ENCODE data around the gene PITPNC1. TPM values are rescaled to one million over a fixed set of nuclear protein-coding genes. Genes with fewer than 3 reads are reported as not detected.

PITPNC1 gene
- total and polyA plus RNA-seq, 2 donors (not counting 1 experiment from before 2014, with no cell fraction given): 5.8 to 7.1 TPM

- no peak overlapping the region for H3K4me3 ChIP-seq (replicated peaks in 1 of 4; ENCODE audit: control extremely low read depth in 1 of 4, insufficient read depth in 1 of 4, low read depth in 3 of 4, low read length in 4 of 4)
- no peak for DNase-seq (ENCODE audit: low read depth in 2 of 2)
- H3K79me2 ChIP-seq (ENCODE audit: control insufficient read depth, insufficient read depth, low read length): no peaks in the 10 kb centered on the region
- no peak overlapping the region for H3K9ac ChIP-seq (ENCODE audit: insufficient read depth, low read length)
- H3K27ac ChIP-seq (ENCODE audit: insufficient read depth, low read length): no peak overlapping the region
- no peak overlapping the region for H3K4me2 ChIP-seq (ENCODE audit: extremely low read depth, insufficient read depth, low read length)
- H3K9me3 ChIP-seq (ENCODE audit: control insufficient read depth, insufficient read depth, low read depth, low read length): no peaks in the 10 kb centered on the region
- TF ChIP-seq CTCF (conservative IDR thresholded peaks at IDR 0.05 in 1 of 2, IDR thresholded peaks at IDR 0.05 in 1 of 2; ENCODE audit: low read depth in 1 of 2, low read length in 2 of 2) (no peak), EZH2 (IDR thresholded peaks at IDR 0.05; ENCODE audit: low read length, missing control alignments) (no peak)
- no peaks in the 10 kb centered on the region for H4K20me1 ChIP-seq (ENCODE audit: control insufficient read depth, extremely low read depth, insufficient read depth, low read length)
- H3K4me1 ChIP-seq (ENCODE audit: control insufficient read depth, extremely low read depth, insufficient read depth, low read length): no peaks in the 10 kb centered on the region
- H2AFZ ChIP-seq (ENCODE audit: low read length): no peak overlapping the region
- no peaks in the 10 kb centered on the region for H3K36me3 ChIP-seq (ENCODE audit: control insufficient read depth, insufficient read depth, low read length)
- no peaks in the 10 kb centered on the region for H3K27me3 ChIP-seq (ENCODE audit: control insufficient read depth, insufficient read depth, low read length)
These were observed 255.1 kb downstream of the PITPNC1 start for GRCh38 chr17:67632141-67632540.

GRCh38 chr17:67633751-67634211 is 256.7 kb downstream of the PITPNC1 start:
- DNase-seq (ENCODE audit: low read depth in 2 of 2): peak; percentile 32 to 35
- Histone ChIP-seq H3K9me3 (ENCODE audit: control insufficient read depth, insufficient read depth, low read depth, low read length) (no peaks in the 10 kb centered on the region), H3K27ac (ENCODE audit: insufficient read depth, low read length) (no peak overlapping the region), H3K27me3 (ENCODE audit: control insufficient read depth, insufficient read depth, low read length) (no peaks in the 10 kb centered on the region), H3K36me3 (ENCODE audit: control insufficient read depth, insufficient read depth, low read length) (no peaks in the 10 kb centered on the region), H3K4me1 (ENCODE audit: control insufficient read depth, extremely low read depth, insufficient read depth, low read length) (no peaks in the 10 kb centered on the region), H4K20me1 (ENCODE audit: control insufficient read depth, extremely low read depth, insufficient read depth, low read length) (no peaks in the 10 kb centered on the region), H3K4me2 (ENCODE audit: extremely low read depth, insufficient read depth, low read length) (no peak overlapping the region), H3K9ac (ENCODE audit: insufficient read depth, low read length) (no peak overlapping the region), H3K79me2 (ENCODE audit: control insufficient read depth, insufficient read depth, low read length) (no peaks in the 10 kb centered on the region), H2AFZ (ENCODE audit: low read length) (no peak overlapping the region), H3K4me3 (replicated peaks in 1 of 4; ENCODE audit: control extremely low read depth in 1 of 4, insufficient read depth in 1 of 4, low read depth in 3 of 4, low read length in 4 of 4) (no peak overlapping the region)
- TF ChIP-seq EZH2 (IDR thresholded peaks at IDR 0.05; ENCODE audit: low read length, missing control alignments) (no peak), CTCF (conservative IDR thresholded peaks at IDR 0.05 in 1 of 2, IDR thresholded peaks at IDR 0.05 in 1 of 2; ENCODE audit: low read depth in 1 of 2, low read length in 2 of 2) (no peak)

- Histone ChIP-seq H3K4me1 (ENCODE audit: control insufficient read depth, extremely low read depth, insufficient read depth, low read length) (no peaks in the 10 kb centered on the region), H3K4me3 (replicated peaks in 1 of 4; ENCODE audit: control extremely low read depth in 1 of 4, insufficient read depth in 1 of 4, low read depth in 3 of 4, low read length in 4 of 4) (no peak overlapping the region), H3K9me3 (ENCODE audit: control insufficient read depth, insufficient read depth, low read depth, low read length) (no peaks in the 10 kb centered on the region), H3K27ac (ENCODE audit: insufficient read depth, low read length) (no peak overlapping the region), H4K20me1 (ENCODE audit: control insufficient read depth, extremely low read depth, insufficient read depth, low read length) (no peaks in the 10 kb centered on the region), H3K36me3 (ENCODE audit: control insufficient read depth, insufficient read depth, low read length) (no peaks in the 10 kb centered on the region), H3K27me3 (ENCODE audit: control insufficient read depth, insufficient read depth, low read length) (no peaks in the 10 kb centered on the region), H3K4me2 (ENCODE audit: extremely low read depth, insufficient read depth, low read length) (no peak overlapping the region), H3K9ac (ENCODE audit: insufficient read depth, low read length) (no peak overlapping the region), H3K79me2 (ENCODE audit: control insufficient read depth, insufficient read depth, low read length) (no peaks in the 10 kb centered on the region), H2AFZ (ENCODE audit: low read length) (no peak overlapping the region)
- TF ChIP-seq CTCF (conservative IDR thresholded peaks at IDR 0.05 in 1 of 2, IDR thresholded peaks at IDR 0.05 in 1 of 2; ENCODE audit: low read depth in 1 of 2, low read length in 2 of 2) (no peak), EZH2 (IDR thresholded peaks at IDR 0.05; ENCODE audit: low read length, missing control alignments) (no peak)
- peak in 1 of 2 donors; percentile 21 for DNase-seq (ENCODE audit: low read depth in 2 of 2)
These were observed 258.6 kb downstream of the PITPNC1 start for GRCh38 chr17:67635681-67636080.

All from fibroblast of lung (primary cell).